GM19467 (cell line): ENCODE results near the gene RPH3AL.

Source experiments
- ATAC-seq: cut with Tn5 transposase; IDR thresholded peaks from one replicate; pipeline ENCODE4 v1.9.1; 2021; ENCODE audit warnings: mild to moderate bottlenecking, moderate library complexity; ENCODE audit not compliant: unreplicated experiment

The RPH3AL gene

DNA sequence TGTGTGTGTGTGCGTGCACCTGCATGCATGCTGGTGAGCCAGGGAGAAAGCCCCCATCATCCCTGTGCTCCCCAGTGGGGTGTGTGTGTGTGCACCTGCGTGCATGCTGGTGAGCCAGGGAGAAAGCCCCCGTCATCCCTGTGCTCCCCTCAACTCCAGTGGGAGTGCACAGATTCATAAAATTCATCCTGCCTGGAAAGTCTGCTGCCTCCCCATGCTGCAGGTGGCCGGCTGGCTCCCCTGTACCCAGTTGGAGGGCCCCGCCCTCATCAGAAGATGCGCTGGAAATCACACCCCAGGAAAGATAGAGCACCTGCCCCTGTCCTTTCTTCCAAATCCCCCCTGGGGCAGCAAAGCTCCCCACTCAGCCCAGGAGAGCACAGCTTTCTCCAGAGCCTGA is 86.4 kb downstream of the RPH3AL start:
- no peak for ATAC-seq

DNA sequence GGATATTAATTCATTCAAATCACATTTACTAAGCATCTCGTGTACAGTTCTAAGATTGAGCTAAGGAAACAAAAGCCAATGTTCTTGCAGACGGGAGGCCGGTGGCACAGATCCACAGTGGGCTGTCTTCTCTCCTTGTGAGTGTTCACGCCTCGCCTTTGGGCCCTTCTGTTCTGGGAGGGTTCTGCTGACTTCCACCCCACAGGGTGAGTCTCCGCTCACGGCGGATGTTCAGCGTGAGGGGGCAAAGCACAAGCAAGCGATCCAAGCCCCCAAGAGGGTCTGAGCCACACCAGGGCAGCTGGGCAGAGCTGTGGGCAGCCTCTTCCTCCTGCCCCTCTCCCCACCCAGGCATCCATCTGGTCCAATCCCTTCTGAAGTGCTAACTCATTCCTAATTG is 86.9 kb downstream of the RPH3AL start:
- ATAC-seq: no peak

DNA sequence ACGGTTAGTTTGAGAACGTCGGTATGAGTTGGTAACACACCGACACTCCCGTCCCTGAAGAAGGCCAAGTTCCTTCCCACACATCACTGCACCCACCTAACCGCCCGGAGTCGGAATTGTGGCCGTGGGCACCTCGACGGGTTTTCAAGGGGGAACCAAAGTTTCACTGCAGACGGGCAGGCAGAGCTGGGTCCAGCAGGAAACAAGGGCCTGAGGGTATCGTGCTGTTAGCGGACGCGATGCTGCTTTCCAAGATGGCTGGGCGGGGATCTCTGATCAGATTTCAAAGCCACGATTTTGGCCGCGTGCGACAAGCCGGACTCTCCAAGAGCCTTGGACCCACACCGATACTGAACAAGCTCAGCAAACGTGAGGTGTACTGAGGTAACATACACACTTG is 88.8 kb downstream of the RPH3AL start:
- ATAC-seq: no peak

DNA sequence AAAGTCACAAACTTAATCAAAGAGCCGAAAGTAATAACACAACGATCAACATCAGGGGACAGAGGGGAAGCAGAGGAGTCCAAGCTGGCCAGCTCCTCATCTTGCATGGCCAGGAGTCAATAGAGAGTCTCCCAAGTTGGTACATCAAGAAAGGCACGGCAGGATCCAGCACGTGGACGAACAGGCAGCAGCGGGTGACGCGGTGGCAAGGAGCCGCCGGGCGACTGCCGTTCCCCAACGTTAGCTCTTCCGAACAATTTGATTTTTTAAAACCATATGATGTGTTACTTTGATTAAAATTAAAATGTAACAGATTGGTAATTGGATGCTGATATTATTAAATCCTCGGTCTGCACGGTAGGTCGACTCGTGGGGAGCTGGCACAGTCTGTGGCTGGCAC is 89.3 kb downstream of the RPH3AL start:
- no peak for ATAC-seq

DNA sequence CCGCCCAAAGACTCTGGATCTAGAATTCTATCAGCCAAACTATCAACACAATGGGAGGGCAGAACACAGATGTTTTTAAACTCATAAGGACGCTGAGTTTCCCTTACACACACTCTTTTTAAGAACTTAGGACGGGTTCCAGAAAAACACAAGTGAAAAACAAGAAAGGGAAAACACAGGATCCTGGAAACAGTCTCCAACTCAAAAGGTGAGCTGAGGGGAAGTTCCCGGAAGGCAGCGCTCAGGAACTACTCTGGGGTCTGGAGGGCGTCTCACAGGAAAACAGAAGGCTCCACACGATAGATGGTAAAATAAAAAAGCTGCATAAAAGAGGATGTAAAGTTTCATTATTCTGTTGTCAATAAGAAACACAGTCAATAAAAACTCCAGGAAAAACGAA is 91.0 kb downstream of the RPH3AL start:
- no peak for ATAC-seq

DNA sequence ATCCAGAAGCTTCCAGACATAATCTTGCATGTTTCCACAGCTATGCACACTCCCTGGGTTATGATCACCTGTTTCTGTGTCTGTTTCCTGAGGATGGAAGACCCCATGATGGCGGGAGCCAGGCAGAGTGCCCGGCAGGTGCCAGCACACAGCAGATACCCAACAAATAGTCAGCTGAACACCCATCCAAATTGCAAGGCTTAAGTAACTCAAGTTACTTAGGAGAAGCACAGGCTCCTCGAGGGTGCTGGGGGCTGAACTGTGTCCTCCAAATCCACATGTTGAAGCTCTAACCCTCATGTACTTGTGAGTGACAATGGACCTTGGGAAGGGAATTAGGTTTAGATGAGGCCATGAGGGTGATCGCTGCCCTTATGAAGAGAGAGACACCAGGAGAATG is 91.7 kb downstream of the RPH3AL start:
- ATAC-seq: no peak

DNA sequence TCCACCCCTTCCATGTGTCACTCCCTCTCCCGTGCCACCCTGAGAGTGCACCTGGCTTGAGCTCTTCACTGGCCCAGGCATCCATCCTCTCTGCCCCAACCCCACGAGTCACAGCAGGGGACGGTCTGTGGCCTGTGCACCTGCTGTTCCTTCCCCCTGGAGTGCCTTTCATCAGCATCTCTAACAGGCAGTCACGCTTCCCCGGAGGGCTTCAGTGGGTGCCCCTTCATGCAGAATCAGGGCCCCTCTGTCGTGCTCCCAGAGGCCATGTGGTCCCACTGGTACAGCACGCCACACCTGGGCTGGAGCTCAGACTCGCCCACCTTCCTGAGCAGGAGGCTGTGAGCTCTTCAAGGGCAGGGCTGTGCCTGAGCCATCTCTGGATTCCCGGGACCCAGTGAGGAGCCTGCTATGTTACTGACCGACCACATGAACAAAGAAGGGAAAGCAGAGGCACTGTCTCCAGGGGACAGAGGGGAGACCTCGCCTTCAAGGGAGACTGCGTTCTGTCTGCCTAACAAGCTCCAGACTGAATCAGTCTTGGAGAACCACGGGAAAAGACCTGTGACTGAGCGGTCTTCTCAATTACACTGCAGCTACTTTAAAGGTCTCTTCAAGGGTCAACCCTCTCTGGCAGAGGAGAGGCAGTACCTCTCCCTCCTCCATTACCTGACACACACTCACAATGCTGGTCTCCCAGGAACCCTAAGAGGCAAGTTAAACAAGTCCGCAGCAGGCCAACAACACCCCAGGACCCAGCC is 92.4 kb downstream of the RPH3AL start:
- ATAC-seq: no peak

DNA sequence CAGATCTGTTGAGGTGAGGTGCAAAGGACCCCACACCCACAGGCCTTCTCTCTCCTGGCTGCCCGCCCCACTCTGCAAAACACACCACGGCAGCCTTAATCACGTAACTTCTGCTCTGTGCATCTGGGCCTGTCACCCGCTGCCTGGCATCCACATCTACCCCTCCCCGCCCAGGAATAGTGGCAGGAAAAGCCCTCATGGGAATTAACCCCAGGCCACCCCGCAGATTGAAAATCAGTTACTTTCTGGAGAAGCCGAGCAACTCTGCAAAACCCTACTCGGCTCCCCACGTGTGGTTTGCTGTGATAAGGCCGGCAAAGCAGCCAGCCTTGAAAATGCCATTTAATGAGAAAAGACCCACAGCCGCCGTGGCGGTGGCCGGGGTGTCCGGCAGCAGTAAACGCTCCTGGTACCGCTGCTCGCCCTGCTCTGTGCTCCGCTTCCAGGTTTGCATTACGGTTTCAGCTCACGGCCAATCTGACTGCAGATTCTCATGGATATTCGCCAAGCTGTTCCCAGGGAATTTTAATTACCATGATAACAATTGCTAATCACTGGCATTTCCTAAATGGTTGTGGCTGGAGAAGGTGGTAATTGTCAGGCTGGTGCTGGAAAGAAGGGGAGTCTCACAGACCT is 93.1 kb downstream of the RPH3AL start:
- no peak for ATAC-seq

DNA sequence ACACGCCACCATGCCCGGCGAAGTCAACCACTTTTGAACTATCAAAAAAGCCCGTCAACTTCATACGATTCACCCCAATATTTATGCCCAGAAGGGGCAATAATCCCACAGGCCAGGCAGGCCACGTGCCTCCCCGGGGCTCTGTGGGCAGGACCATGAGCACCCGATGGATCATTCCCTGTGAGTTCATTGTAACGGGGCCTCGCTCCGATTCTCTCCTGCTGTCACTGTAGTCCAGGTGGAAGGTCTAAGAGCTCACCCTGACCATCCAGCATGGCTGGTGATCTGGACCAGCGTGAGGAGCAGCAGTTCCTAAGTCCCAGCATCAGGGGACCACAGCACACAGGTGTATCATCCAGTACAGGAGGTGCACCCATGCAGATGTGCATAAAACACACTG is 93.7 kb downstream of the RPH3AL start:
- no peak for ATAC-seq

DNA sequence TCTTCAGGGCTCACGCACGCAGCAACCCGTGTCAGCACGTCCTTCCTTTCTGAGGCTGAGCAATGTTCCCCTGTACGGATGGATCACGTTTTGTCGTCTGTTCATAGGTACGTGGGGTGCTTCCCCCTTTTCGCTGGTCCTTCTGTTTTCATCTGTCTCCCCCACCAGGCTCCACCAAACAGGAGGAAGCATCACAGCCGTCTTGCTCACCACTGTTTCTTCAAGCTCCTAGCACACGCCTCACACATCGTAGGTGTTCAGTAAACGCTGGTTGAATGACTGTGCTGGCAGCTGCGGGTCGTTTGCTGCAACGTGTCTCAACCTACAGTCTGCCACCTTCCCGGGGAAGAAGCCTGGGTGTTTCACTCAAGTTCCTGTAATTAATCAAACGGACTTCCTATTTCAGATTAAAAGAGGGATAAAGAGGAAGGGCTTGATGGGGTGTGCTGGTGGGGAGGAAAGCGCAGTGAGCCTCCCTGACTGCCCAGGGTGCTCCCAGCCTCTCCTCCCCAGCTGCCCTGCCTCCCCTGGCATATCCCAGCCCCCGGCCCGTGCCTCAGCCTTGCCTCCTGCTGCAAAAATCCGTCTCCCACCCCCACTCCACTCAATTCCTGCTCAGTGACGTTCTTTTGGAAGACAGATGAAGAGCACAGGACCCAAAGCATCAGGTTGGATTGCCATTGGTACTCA is 94.4 kb downstream of the RPH3AL start:
- ATAC-seq: no peak

DNA sequence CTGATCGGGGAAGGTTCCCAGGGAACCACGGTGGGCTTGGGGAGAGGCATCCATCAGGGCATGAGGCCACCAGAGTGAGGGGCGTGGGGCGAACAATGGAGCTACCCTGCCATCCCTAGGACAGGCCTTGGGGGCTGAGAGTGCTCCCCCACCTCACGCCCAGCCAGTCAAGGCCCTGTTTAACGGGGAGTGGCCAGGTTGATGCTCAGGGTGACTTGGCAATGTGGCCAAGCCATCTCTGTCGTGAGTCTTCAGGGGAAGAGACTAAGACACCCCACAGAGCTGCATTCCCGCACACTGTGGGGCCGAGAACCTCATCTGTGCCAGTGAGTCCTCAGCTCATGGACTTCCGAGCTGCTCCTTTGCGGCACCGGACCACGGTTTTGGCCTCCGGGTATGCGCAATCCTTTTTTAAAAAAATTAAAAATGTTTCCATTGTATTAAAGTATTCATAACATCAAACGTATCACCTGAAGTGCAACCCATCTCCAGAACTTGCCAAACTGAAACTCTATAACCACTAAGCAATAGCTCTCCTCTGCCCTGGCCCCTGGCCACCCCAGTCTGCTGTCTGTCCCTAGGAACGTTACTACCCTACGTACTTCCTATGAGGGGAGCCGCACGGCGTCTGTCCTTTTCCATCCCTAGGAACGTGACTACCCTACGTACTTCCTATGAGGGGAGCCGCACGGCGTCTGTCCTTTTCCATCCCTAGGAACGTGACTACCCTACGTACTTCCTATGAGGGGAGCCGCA is 99.3 kb downstream of the RPH3AL start:
- ATAC-seq: no peak

DNA sequence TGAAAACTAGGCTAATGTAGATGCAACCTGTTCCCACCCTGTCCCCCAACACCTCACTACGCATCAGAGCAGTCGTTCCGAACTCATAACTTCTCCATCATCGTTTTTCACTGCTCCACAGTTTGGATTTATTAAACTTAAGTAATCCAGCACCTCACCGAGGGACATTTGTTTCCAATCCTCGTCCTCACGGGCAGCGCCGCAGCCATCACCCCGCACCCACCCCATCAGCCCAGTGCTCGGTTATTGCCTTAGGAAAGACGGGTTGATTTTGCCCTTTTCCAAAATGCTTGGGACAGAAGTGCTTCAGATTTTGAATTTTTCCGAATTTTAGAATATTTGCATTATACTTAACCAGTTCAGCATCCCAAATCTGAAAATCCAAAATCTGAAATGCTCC is 100.2 kb downstream of the RPH3AL start:
- ATAC-seq: no peak

DNA sequence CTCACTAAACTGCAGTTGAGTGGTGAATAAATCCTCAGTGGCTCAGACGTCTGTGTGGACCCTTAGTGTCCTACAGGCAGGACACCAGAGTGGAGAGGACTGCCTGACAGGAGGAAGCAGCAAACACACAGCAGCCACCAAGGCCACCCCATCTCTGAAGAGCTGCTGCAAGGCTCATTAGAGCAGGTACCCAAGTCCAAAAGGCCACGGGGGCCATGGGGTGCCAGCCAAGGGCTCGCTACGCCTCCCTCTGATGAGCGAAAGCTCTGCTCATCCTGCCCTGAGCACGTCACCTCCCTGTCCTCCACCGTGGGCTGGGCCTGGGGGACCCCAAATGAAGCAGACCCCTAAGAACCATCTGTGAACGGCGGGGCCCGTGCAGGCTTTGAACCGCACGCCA is 101.1 kb downstream of the RPH3AL start:
- ATAC-seq: no peak

DNA sequence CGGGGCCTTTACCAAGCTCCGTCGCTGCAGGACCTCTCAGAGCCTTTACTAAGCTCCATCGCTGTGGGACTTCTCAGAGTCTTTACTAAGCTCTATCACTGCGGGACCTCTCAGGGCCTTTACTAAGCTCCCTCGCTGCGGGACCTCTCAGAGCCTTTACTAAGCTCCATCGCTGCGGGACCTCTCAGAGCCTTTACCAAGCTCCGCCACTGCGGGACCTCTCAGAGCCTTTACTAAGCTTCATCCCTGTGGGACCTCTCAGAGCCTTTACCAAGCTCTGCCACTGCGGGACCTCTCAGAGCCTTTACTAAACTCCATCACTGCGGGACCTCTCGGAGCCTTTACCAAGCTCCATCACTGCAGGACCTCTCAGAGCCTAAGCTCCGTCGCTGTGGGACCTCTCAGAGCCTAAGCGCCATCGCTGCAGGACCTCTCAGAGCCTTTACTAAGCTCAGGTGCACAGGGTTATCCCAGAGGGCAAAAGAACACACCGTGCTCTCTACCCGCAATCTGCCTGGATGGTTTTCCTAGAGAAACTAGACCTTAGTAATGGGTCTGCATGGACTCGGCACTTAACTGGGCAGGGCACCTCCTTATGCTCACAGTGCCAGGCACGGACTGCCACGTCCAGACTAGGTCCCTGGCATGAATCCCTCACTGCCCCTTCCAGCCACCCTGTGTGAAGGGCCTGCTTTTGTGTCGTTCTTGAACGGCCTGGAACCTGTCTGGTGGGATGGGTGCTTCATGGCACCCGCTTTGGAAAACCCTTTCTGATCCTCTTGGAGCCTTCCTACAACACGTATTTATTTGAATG is 101.9 kb downstream of the RPH3AL start:
- ATAC-seq: no peak

DNA sequence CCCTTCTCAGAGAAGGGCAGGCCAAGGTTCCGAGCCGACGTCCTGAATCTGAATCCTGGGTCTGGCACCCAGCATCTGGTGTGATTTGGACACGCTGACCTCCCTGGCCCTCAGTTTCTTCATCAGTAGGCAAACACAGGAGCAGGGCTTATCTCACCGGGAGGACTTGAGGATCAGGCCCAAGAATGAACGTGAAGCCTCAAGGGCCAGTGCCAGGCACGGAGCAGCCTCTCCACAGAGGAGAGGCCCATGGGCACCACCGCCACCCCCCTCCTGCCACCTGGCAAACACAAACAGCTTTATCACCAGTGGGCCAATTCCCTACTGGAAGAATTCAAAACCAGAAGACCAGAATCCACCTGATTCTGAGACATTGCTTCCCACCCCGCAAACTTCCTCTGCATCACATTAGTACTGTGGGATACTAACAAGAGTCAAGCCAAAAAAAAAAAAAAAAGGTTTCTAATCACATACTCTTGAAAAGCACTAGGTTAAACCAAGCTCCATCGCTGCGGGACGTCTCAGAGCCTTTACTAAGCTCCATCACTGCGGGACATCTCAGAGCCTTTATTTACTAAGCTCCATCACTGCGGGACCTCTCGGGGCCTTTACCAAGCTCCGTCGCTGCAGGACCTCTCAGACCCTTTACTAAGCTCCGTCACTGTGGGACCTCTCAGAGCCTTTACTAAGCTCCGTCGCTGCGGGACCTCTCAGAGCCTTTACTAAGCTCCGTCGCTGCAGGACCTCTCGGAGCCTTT is 103.2 kb downstream of the RPH3AL start:
- no peak for ATAC-seq

DNA sequence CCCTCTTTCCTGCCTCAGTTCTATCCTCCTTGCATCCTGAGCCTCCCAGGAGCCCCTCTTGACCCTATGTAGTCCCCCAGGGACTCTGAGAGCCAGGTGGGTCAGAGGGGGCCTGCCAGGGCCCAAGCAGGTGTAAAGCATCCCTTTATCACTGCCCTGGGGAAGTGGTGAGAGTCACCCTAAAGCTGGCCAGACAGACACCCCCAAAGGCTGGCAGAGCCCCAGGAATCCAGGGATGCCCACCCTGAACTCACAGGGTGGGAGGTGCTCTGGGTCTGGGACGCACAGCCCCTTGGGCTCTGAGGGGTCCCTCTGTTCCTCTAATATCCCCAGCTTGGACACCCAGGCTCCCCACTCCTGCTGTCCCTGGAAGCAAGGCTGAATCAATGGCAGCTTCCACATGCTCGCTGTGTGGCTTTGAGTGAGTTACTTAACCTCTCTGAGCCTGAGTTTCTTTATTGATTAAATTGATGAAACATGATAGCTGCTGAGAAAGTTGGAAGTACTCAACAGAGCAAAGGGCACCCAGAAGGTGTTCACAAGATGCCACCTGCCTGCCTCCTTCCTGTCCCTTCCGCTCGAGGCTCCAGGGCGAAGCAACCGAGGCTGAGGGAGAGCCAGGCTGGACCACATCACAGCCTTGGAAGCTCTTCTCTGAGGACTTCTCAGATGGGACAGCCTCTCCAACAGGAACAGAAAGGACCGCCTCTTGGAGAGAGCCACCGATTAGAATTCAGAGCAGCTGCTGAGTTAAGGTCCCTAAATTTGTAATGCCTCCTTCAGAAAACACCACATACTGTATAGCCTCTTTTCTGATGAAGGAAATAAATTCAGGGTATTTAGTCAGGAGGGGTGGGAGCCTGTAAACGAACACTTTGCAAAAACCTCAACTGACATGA is 104.0 kb downstream of the RPH3AL start:
- no peak for ATAC-seq

DNA sequence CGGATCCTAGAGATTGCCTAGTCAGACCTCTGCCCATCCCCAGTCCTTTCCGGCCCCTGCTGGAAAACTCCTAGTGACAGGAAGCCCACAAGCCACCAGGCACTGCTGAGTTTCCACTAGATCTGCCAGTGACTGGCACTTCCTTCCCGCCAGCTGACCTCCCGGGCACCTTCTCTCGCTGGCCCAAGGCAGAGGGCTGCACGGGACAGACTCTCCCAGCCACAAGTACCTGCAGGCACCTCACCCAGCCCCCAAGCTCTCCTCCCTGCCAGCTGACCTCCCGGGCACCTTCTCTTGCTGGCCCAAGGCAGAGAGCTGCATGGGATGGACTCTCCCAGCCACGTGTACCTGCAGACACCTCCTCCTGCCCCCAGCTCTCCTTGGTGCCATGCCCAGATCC is 104.8 kb downstream of the RPH3AL start:
- no peak for ATAC-seq

DNA sequence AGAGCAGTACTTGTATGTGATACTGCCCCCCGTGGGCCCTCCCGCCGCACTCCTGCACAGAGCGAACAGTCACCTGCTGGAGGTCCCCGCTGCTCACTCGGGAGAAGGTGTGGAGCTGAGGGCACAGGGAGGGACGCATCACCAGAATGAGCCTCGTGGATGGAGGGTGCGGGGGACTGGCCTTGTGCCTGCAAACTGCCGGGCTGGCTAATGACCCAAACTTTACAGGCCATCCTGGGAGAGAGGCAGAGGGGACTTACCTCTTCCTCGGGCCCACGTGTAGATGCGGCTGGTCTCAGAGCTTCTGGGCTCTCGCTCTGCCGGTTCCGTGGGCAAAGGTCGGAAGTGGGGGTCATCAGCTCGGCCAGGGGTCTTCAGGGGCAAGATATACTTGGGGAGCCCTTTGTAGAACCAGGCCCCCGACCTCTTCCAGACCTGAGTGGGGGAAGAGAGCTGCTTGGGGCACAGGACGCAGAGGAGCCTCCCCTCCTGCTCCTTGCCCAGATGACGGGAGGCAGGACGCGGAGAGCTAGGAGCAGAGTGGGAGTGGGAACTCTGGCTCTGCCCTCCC is 105.7 kb downstream of the RPH3AL start:
- ATAC-seq: no peak

DNA sequence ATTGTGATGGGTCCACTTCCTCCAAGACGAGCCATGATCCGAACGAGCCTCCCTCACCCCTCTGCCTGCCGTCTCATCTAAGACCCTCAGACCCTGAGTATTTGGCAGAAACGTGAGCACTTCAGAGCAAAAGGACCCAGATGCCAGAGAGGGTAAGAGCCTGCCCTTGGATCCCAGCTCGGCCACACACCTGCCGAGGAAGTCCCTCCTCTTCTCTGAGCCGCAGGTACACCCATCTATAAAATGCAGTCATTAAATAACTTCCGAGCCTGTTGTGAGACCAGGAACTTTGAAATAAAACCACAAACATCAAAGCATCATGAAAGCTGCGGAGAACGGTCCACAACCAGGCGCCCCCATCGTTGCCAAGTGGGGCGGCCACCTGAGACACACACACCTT is 106.4 kb downstream of the RPH3AL start:
- no peak for ATAC-seq
